Thyroid gland (tissue), 4 donors: ENCODE data around the gene SH3RF1. TPM values are rescaled to one million over a fixed set of nuclear protein-coding genes. Genes with fewer than 3 reads are reported as not detected.

ENCODE experiments used
- DNase-seq, 2 donors: peaks; one replicate each; pipeline ENCODE4 v3.0.0-alpha.2; 2019
- H3K27ac ChIP-seq, 3 donors: fragments of 200-600 bp; sonication (generic); 1 replicate in 2 of 3; 2 replicates in 1 of 3; pipeline ENCODE4 v1.5.1; 2016 to 2019; ENCODE audit warnings: mild to moderate bottlenecking in 1 of 3, moderate library complexity in 1 of 3
- H3K27me3 ChIP-seq: fragments of 200-600 bp; sonication (generic); one replicate; pipeline ENCODE4 v1.5.1; 2019
- H3K36me3 ChIP-seq, 2 donors: fragments of 200-600 bp; sonication (generic); one replicate each; pipeline ENCODE4 v1.5.1; 2016 to 2019
- H3K4me1 ChIP-seq, 2 donors: fragments of 200-600 bp; sonication (generic); one replicate each; pipeline ENCODE4 v1.5.1; 2017 to 2019
- H3K4me3 ChIP-seq, 3 donors: fragments of 200-600 bp; sonication (generic); replicated peaks in 1 of 3; 1 replicate in 2 of 3; 2 replicates in 1 of 3; pipeline ENCODE4 v1.5.1; 2016; ENCODE audit warnings: mild to moderate bottlenecking in 1 of 3
- H3K9me3 ChIP-seq: fragments of 200-600 bp; sonication (generic); one replicate; pipeline ENCODE4 v1.5.1; 2017
- POLR2A ChIP-seq, 2 donors: fragments of 450-650 bp; IDR thresholded peaks; one replicate each; pipeline ENCODE4 v1.6.1; 2017; ENCODE audit warnings: antibody characterized with exemption in 2 of 2, mild to moderate bottlenecking in 2 of 2, moderate library complexity in 1 of 2
- WGBS, 2 donors: methylation state at CpG; one replicate each; pipeline ENCODE4 v1.1.5; 2017; 5-methylcytosine and 5-hydroxymethylcytosine counted together
- intact Hi-C: fragments of 100-400 bp; cut with DNase I; formaldehyde crosslinking; loops from one replicate; pipeline ENCODE4 v1.15.1; 2023
- total RNA-seq, 4 donors: library from RNA; depleted of rRNA; stranded (reverse); fragments of >200 nt; gene quantifications; one replicate each; pipeline ENCODE4 v1.2.3, GENCODE V29; 2016
- TF ChIP-seq, protein P1 (sequence below), 6 experiments: fragments of 200-600 bp in 3 of 6; fragments of 450-650 bp in 3 of 6; sonication (generic) in 3 of 6; IDR thresholded peaks; one replicate each; pipeline ENCODE4 v1.5.1; 2016 to 2019; ENCODE audit warnings: antibody characterized with exemption in 6 of 6, mild to moderate bottlenecking in 2 of 6, inconsistent platforms in 1 of 6, moderate library complexity in 1 of 6

The SH3RF1 gene
- total RNA-seq, 4 donors from 2014 or later: 29.0 to 41.7 (median 32.5) TPM

DNA sequence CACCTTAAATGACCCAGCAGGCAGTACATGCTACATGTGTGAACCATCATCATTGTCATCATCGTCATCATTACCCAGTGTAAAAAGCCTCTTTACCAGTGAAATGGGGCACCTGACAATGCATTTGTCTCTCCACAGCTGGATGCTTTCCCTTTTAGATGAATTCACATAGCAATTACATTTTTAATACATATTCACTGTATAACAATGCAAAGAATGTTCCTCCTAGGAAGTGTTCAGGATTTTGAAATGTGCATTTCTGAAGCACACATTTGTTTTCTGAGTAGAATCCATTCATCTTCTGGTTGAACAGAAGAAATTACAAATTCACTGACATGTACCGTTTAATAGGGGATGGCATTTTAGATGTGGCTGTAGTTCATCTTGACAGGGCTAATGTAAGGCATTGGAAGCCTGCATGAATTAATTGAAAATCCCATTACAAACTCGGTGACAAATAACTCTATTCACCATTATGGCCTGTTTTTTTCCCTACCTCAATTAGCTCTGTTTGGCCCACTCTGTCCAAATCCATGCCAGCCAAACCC, 111.1 kb downstream of the SH3RF1 start:
- Histone ChIP-seq H3K9me3 (no peaks in the 10 kb centered on the region), H3K36me3 (no peaks in the 10 kb centered on the region), H3K4me3 (no peak overlapping the region), H3K4me1 (peaks cover 42 to 69% of the 10 kb centered on the region in 2 donors), H3K27me3 (no peaks in the 10 kb centered on the region), H3K27ac (peak overlapping the region in 2 of 3 donors; percentile 43 to 60)
- TF ChIP-seq POLR2A (IDR thresholded peaks at IDR 0.05): no peak
- TF ChIP-seq, protein P1, sequence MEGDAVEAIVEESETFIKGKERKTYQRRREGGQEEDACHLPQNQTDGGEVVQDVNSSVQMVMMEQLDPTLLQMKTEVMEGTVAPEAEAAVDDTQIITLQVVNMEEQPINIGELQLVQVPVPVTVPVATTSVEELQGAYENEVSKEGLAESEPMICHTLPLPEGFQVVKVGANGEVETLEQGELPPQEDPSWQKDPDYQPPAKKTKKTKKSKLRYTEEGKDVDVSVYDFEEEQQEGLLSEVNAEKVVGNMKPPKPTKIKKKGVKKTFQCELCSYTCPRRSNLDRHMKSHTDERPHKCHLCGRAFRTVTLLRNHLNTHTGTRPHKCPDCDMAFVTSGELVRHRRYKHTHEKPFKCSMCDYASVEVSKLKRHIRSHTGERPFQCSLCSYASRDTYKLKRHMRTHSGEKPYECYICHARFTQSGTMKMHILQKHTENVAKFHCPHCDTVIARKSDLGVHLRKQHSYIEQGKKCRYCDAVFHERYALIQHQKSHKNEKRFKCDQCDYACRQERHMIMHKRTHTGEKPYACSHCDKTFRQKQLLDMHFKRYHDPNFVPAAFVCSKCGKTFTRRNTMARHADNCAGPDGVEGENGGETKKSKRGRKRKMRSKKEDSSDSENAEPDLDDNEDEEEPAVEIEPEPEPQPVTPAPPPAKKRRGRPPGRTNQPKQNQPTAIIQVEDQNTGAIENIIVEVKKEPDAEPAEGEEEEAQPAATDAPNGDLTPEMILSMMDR (IDR thresholded peaks at IDR 0.05): no peak
- intact Hi-C loops: no loop called here
- 92 to 95% methylated on average over 3 of the region's 3 CpGs for WGBS, 2 donors
- DNase-seq: no peak

DNA sequence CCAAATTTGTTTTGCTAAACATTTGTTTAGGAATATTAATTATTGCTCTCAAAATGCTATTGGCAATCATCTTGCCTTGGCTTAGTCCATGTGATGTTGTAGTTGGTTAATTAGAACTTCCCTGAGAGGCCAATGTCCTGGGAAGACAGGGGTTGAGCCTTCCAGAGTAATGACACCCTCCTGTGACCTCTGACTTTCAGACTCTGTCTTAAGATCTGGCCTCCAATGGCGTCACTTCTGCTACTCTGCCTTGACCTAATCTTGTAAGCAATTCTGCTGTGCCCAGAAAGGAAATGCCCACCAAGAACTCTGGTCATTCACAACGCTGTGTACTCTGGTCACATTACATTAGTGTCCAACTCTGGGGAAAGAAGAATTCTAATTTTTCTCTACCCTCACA, 111.9 kb downstream of the SH3RF1 start:
- no peak for DNase-seq
- WGBS, 2 donors: 91 to 92% methylated on average over 2 of the region's 2 CpGs
- intact Hi-C loops: no loop called here
- TF ChIP-seq POLR2A (IDR thresholded peaks at IDR 0.05): no peak
- TF ChIP-seq, protein P1 (IDR thresholded peaks at IDR 0.05): no peak
- Histone ChIP-seq H3K27me3 (no peaks in the 10 kb centered on the region), H3K27ac (peak overlapping the region in 2 of 3 donors; percentile 13 to 51), H3K4me1 (peaks cover 43 to 69% of the 10 kb centered on the region in 2 donors), H3K36me3 (no peaks in the 10 kb centered on the region), H3K9me3 (no peaks in the 10 kb centered on the region), H3K4me3 (no peak overlapping the region)

DNA sequence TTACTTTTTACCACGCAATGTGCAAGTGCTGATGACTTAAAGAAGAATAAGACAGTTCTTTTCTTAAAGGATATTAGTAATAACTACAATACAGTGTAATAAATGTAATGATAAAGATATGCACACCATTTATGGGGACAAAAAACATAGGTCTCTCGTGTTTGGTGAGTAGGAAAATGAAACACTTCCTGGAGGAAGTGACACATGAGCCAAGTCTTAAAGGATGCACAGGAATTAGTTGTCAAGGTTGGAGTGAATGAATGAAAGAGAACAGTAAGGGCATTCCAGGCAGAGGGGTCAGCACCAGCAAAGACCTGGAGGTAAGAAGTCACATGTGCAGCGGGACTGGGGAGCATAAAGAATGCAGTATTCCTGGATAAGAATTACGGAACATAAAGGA, 112.7 kb downstream of the SH3RF1 start:
- Histone ChIP-seq H3K4me3 (no peak overlapping the region), H3K4me1 (peaks cover 38 to 69% of the 10 kb centered on the region in 2 donors), H3K27me3 (no peaks in the 10 kb centered on the region), H3K36me3 (no peaks in the 10 kb centered on the region), H3K9me3 (no peaks in the 10 kb centered on the region), H3K27ac (peak overlapping the region in 2 of 3 donors; percentile 20 to 51)
- WGBS, 2 donors: 89 to 95% methylated on average over 4 of the region's 4 CpGs
- no peak for DNase-seq
- intact Hi-C loops: no loop called here
- TF ChIP-seq, protein P1 (IDR thresholded peaks at IDR 0.05): no peak
- TF ChIP-seq POLR2A (IDR thresholded peaks at IDR 0.05): no peak

DNA sequence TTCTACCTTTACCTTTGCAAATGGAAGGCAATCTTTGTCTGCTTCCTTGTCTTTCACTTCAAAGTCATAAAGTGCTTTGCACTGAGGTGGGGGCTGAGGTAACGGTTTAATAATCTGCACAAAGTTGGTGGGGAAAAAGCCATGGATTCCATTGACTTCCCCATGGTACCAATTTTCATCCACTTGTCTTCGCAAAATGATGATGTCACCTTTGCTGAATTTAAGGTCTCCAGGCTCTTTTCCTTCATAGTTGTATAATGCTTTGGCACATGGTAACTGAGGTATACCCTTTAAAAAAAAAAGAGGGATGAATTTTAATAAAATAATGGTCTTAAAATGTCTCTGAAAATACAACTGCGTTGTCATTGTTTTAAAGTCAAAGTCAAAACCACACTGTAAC, 114.4 kb downstream of the SH3RF1 start:
- 96% methylated on average over 3 of the region's 3 CpGs for WGBS, 2 donors

DNA sequence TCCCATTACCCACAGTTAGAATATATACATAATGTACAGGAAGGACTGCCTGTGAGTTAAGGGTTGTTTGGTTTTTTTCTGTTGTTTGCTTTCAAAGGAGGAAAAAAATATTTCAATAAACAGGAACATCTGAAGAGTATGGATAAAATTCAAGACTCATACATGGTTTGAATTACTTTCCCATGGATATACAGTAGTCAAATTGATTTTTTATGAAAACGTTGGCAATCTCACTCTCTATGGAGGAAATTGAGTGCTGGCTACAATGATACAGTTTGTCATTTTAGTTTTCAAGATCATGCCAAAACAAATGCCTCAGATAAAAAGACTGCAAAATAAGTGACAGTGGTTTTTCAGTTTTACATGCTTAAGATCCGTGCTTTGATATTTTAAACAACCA, 116.6 kb downstream of the SH3RF1 start:
- no peak for DNase-seq
- intact Hi-C loops: no loop called here
- WGBS, 2 donors: 71 to 74% methylated on average over 2 of the region's 2 CpGs
- TF ChIP-seq, protein P1 (IDR thresholded peaks at IDR 0.05): no peak
- no peak for TF ChIP-seq POLR2A (IDR thresholded peaks at IDR 0.05)
- H3K4me1 ChIP-seq: peaks cover 30 to 51% of the 10 kb centered on the region in 2 donors
- H3K27ac ChIP-seq: peak overlapping the region in 2 of 3 donors; percentile 25 to 30
- no peaks in the 10 kb centered on the region for H3K36me3 ChIP-seq
- no peaks in the 10 kb centered on the region for H3K27me3 ChIP-seq
- H3K9me3 ChIP-seq: no peaks in the 10 kb centered on the region
- H3K4me3 ChIP-seq: no peak overlapping the region

More for the DNA sequence above, 114.4 kb downstream of the SH3RF1 start:
- H3K4me3 ChIP-seq: no peak overlapping the region
- no peak for DNase-seq
- H3K27me3 ChIP-seq: no peaks in the 10 kb centered on the region
- H3K27ac ChIP-seq: no peak overlapping the region
- no peaks in the 10 kb centered on the region for H3K9me3 ChIP-seq
- TF ChIP-seq, protein P1 (IDR thresholded peaks at IDR 0.05): no peak
- TF ChIP-seq POLR2A (IDR thresholded peaks at IDR 0.05): no peak
- peaks cover 38 to 64% of the 10 kb centered on the region in 2 donors for H3K4me1 ChIP-seq
- intact Hi-C loops: no loop called here
- no peaks in the 10 kb centered on the region for H3K36me3 ChIP-seq
